Vagina (tissue), 2 donors: ENCODE results near the gene ZNF592.

ENCODE experiments used
- POLR2A ChIP-seq, 2 donors: fragments of 450-650 bp; IDR thresholded peaks; one replicate each; pipeline ENCODE4 v1.6.1; 2017; ENCODE audit warnings: antibody characterized with exemption in 2 of 2, mild to moderate bottlenecking in 2 of 2, moderate library complexity in 2 of 2
- POLR2AphosphoS5 ChIP-seq, 2 donors: sonication (generic); formaldehyde crosslinking; IDR thresholded peaks; one replicate each; pipeline ENCODE4 v1.9.0; 2017; ENCODE audit warnings: antibody characterized with exemption in 2 of 2, mild to moderate bottlenecking in 2 of 2, low read depth in 1 of 2; ENCODE audit not compliant: insufficient read depth in 1 of 2
- TF ChIP-seq, protein P1 (sequence below), 3 experiments: fragments of 450-650 bp in 2 of 3; fragments of 200-600 bp in 1 of 3; sonication (generic) in 1 of 3; IDR thresholded peaks; one replicate each; pipeline ENCODE4 v1.5.1; 2017 to 2019; ENCODE audit warnings: antibody characterized with exemption in 3 of 3, mild to moderate bottlenecking in 2 of 3, moderate library complexity in 2 of 3

- TF ChIP-seq, protein P1, sequence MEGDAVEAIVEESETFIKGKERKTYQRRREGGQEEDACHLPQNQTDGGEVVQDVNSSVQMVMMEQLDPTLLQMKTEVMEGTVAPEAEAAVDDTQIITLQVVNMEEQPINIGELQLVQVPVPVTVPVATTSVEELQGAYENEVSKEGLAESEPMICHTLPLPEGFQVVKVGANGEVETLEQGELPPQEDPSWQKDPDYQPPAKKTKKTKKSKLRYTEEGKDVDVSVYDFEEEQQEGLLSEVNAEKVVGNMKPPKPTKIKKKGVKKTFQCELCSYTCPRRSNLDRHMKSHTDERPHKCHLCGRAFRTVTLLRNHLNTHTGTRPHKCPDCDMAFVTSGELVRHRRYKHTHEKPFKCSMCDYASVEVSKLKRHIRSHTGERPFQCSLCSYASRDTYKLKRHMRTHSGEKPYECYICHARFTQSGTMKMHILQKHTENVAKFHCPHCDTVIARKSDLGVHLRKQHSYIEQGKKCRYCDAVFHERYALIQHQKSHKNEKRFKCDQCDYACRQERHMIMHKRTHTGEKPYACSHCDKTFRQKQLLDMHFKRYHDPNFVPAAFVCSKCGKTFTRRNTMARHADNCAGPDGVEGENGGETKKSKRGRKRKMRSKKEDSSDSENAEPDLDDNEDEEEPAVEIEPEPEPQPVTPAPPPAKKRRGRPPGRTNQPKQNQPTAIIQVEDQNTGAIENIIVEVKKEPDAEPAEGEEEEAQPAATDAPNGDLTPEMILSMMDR (IDR thresholded peaks at IDR 0.05), result no peak
- TF ChIP-seq POLR2A (IDR thresholded peaks at IDR 0.05) (no peak), POLR2AphosphoS5 (IDR thresholded peaks at IDR 0.05; ENCODE audit: insufficient read depth in 1 of 2, low read depth in 1 of 2) (no peak)
These were observed 52.0 kb downstream of the ZNF592 start for GRCh38 chr15:84800365-84800806.
